22Rv1 (cell line): ENCODE measurements around the gene CHKA.

Experiments
- H3K27ac ChIP-seq: fragments of 450-650 bp; 2 replicates; pipeline ENCODE4 v1.5.1; 2017
- CTCF ChIP-seq: fragments of 450-650 bp; IDR thresholded peaks from 2 replicates; pipeline ENCODE4 v1.5.1; 2017; ENCODE audit warnings: mild to moderate bottlenecking
- ZFX ChIP-seq: fragments of 450-650 bp; IDR thresholded peaks from 2 replicates; pipeline ENCODE4 v1.6.1; 2017; ENCODE audit warnings: antibody characterized with exemption, borderline replicate concordance

The CHKA gene

DNA sequence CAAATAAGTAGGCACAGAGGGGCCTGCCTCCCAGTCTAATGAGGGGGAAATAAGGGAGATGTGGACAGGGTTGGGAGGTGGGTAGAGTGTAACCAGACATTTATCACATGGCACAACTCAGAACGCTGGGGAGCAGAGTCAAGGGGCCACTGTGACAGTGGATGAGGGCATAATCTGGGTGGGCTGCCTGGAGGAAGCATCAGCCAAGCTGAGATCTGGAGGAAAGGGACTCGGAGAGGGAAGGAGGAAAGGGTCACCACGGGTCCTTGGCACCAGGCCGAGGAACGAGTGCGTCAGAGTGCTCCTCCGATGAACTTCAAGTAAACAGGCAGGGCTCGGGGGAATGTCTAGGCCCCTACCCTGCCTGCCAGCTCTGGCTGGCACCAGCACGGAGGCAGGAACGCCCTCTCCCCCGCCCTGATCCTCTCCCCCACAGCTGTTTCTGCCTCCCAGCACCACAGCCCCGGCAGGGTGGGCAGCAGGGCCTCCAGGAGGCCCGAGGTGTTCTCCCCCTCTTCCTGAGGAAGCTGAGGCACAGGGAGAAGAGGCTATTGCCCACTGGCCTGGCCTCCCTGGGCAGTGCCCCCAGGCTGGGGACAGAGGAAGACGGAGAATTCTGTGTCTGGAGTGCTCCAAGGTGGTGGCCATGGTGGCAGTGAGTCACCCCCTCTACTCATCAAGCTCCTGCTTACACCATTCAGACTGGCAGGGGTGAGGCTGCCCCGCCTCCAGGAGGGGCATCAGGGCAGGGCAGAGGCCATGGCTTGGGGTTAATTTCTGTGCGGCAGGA, 106.8 kb downstream of the CHKA start:
- TF ChIP-seq CTCF (no peak), ZFX (no peak)
- H3K27ac ChIP-seq, result no peak overlapping the region

DNA sequence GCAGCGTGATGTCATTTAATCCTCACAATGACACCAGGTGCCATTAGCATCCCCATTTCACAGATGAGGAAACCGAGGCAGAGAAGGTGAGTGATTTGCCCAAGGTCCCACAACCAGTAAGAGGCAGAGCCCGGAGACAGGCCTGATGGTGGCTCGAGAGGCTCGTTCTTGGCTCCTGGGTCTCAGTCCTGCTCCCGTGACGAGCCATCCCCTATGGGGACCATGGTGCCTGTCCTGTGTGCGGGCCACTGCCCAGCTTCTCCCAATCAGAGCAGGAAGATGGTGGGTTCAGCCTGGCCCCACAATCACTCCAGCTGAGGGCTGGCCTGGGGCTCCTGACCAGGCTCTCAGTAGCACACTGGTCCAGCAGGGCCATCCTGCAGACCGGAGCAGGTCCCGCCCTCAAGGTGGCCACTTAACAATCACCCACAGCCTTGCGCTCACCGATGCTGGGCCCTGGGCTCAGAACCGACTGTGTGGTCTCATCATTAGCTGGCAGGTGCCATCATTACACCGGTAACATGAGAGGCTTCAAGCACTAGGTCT, 107.5 kb downstream of the CHKA start:
- TF ChIP-seq ZFX, result no peak
- TF ChIP-seq CTCF, result no peak
- no peak overlapping the region for H3K27ac ChIP-seq

- TF ChIP-seq CTCF (no peak), ZFX (no peak)
- no peak overlapping the region for H3K27ac ChIP-seq
Measured at GRCh38 chr11:68012843-68013610, 108.2 kb downstream of the CHKA start.

GRCh38 chr11:68012044-68012842, 108.9 kb downstream of the CHKA start:
- no peak overlapping the region for H3K27ac ChIP-seq

DNA sequence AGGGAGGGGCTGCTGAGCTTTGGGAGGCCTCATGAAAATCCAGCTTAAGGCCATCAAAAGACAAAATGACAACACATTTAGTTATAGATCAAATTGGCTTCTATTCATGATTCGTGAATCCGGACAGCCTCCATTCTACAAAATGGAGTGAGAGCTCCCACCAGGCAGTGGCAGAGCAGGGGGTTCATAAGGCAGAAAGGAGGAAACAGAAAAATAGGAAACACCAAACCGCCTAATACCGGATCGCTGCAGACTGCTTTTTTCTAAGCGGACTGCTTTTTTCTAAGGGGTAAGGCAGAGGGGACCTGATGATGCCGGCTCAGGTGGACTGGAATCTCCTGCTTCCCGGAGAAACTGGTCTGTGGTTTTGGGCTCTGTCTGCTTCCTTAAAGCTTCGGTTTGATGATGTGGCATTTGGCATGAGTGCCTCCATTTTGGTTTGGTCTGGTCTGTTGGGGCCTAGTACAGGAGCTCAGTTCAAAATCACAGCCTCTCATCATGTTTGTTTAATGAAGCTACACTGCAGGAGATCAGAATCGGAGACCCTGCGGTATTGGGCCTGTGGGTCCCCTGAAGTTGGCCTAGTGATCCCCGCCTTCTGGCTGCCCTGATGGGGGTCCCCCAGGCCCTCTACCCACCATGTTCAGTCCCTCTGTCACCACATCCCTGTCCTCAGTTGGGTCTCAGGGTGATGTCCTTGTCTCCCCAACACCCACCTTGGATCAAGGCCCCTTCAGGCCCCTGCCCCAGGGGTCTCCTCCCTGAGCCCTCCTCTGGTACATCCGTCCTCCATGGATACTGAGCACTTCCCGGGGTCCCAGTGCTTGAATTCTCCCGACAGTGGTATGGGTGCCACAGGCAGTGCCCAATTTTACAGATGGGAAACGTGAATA, 109.9 kb downstream of the CHKA start:
- H3K27ac ChIP-seq, result no peak overlapping the region
- TF ChIP-seq ZFX (no peak), CTCF (no peak)

More at GRCh38 chr11:68012044-68012842, 108.9 kb downstream of the CHKA start:
- TF ChIP-seq ZFX (no peak), CTCF (no peak)
